ENCODE data around the gene ABCB8. TPM values are rescaled to one million over a fixed set of nuclear protein-coding genes. Genes with fewer than 3 reads are reported as not detected.
"Not testable (repeated sequence)": the region's sequence is repeated elsewhere in the genome, so short reads cannot be mapped to it uniquely, and the experiment has no call there.

Gene ABCB8
- polyA plus RNA-seq, 1 donor from 2014 or later = 21.6 TPM

- Mint-ChIP-seq H3K9me3 (no peaks in the 10 kb centered on the region), H3K4me3 (peak overlapping the region; percentile 88 to 99 (median 96)), H3K27ac (peak overlapping the region; percentile 97 to 100 (median 99)), H3K36me3 (peaks cover 10% of the 10 kb centered on the region), H3K27me3 (no peaks in the 10 kb centered on the region), H3K4me1 (peaks cover 15 to 18% (median 16%) of the 10 kb centered on the region in 3 donors)
Measured at GRCh38 chr7:151028948-151029501, 775 bp downstream of the ABCB8 start.

GRCh38 chr7:151031011-151031410 is 2.8 kb downstream of the ABCB8 start:
- peak overlapping the region in 1 of 4 donors; percentile 39 for H3K4me3 Mint-ChIP-seq
- H3K27me3 Mint-ChIP-seq = no peaks in the 10 kb centered on the region
- H3K9me3 Mint-ChIP-seq = no peaks in the 10 kb centered on the region
- peak overlapping the region in 1 of 3 donors; percentile 49 for H3K27ac Mint-ChIP-seq
- peaks cover 15 to 18% (median 16%) of the 10 kb centered on the region in 3 donors for H3K4me1 Mint-ChIP-seq
- H3K36me3 Mint-ChIP-seq = peaks cover 8% of the 10 kb centered on the region

GRCh38 chr7:151032936-151033863 is 5.0 kb downstream of the ABCB8 start:
- Mint-ChIP-seq H3K27me3 (no peaks in the 10 kb centered on the region), H3K9me3 (no peaks in the 10 kb centered on the region), H3K27ac (peak overlapping the region in 1 of 3 donors; percentile 19), H3K4me3 (peak overlapping the region in 1 of 4 donors; percentile 54), H3K4me1 (peaks cover 9% of the 10 kb centered on the region in 3 donors), H3K36me3 (peaks cover 11% of the 10 kb centered on the region)

GRCh38 chr7:151033864-151034249 is 5.6 kb downstream of the ABCB8 start:
- Mint-ChIP-seq H3K4me3 (no peak overlapping the region), H3K9me3 (no peaks in the 10 kb centered on the region), H3K27ac (no peak overlapping the region), H3K4me1 (peaks cover 2 to 6% (median 6%) of the 10 kb centered on the region in 3 donors), H3K27me3 (no peaks in the 10 kb centered on the region), H3K36me3 (peaks cover 8% of the 10 kb centered on the region)

GRCh38 chr7:151034312-151035025 is 6.2 kb downstream of the ABCB8 start:
- H3K27ac Mint-ChIP-seq = no peak overlapping the region
- no peaks in the 10 kb centered on the region for H3K9me3 Mint-ChIP-seq
- H3K36me3 Mint-ChIP-seq = peaks cover 8% of the 10 kb centered on the region
- H3K4me1 Mint-ChIP-seq = peaks cover 0 to 2% (median 2%) of the 10 kb centered on the region in 3 donors
- H3K27me3 Mint-ChIP-seq = no peaks in the 10 kb centered on the region
- H3K4me3 Mint-ChIP-seq = no peak overlapping the region

- H3K4me1 Mint-ChIP-seq = peaks cover 0 to 2% (median 0%) of the 10 kb centered on the region in 3 donors
- peaks cover 8% of the 10 kb centered on the region for H3K36me3 Mint-ChIP-seq
- no peak overlapping the region for H3K4me3 Mint-ChIP-seq
- no peaks in the 10 kb centered on the region for H3K27me3 Mint-ChIP-seq
- H3K27ac Mint-ChIP-seq = no peak overlapping the region
- H3K9me3 Mint-ChIP-seq = no peaks in the 10 kb centered on the region
Measured at GRCh38 chr7:151035026-151035717, 6.9 kb downstream of the ABCB8 start.

DNA sequence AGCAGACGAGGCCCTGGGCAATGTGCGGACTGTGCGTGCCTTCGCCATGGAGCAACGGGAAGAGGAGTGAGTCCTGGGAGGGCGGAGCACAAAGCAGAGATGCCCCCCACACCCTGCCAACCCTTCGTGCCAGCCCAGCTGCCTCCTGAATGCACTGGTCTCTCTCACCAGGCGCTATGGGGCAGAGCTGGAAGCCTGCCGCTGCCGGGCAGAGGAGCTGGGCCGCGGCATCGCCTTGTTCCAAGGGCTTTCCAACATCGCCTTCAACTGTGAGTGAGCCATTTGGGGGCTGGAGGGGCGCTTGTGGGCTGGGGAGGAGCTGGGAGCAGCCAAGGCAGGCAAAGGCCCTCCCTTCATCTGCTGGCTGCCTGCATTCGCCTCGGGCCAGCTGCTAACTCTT is 7.7 kb downstream of the ABCB8 start:
- H3K36me3 Mint-ChIP-seq = peaks cover 8% of the 10 kb centered on the region
- no peaks in the 10 kb centered on the region for H3K9me3 Mint-ChIP-seq
- no peaks in the 10 kb centered on the region for H3K27me3 Mint-ChIP-seq
- H3K4me1 Mint-ChIP-seq = peaks cover 0 to 2% (median 0%) of the 10 kb centered on the region in 3 donors
- no peak overlapping the region for H3K4me3 Mint-ChIP-seq
- no peak overlapping the region for H3K27ac Mint-ChIP-seq

DNA sequence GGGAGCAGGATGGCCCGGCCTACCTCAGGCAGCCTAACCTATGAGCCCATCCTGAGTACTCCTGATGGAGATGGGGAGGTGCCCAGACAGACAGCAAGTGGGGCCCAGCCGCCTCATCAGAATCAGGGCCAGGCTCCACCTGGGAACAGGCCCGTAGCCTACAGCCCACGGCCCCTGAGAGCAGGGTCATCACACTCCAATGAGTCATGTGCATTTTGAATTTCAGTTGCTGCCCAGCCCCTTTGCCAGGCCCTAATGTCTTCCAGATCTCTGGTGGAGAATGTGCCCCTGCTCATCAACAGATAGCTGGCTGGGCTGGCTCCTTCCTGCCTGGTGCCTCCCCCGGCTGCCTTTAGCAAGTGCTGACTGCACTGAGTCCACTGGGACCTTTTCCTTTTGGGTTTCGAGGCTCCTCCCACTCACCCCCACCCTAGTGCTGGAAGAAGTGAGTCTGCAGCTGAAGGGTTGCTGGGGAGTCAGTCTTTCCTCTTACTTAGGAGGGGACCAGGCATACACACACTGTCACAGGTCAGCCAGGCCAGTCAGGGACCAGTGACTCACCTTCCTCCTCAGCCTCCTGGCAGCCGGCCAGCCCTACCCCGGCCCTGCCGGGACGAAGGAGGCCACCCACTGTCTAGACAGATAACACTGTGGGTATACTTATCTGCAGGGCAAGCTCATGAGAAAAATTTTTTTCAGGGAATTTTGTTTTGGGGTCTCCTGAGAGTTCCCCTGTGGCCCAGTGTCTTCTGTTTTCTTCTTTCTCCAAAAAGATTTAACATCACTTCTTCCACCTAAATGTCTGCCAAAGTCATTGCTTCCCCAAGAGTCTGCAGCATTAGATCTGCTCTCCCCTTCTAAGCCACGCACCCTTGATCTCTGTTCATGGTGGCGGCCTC is 10.9 kb downstream of the ABCB8 start:
- no peak overlapping the region for H3K4me3 Mint-ChIP-seq
- H3K27ac Mint-ChIP-seq = peak overlapping the region in 1 of 3 donors; percentile 43
- H3K9me3 Mint-ChIP-seq = no peaks in the 10 kb centered on the region
- peaks cover 3% of the 10 kb centered on the region for H3K36me3 Mint-ChIP-seq
- no peaks in the 10 kb centered on the region for H3K4me1 Mint-ChIP-seq
- no peaks in the 10 kb centered on the region for H3K27me3 Mint-ChIP-seq

- no peaks in the 10 kb centered on the region for H3K27me3 Mint-ChIP-seq
- peaks cover 3% of the 10 kb centered on the region for H3K36me3 Mint-ChIP-seq
- H3K27ac Mint-ChIP-seq = no peak overlapping the region
- no peaks in the 10 kb centered on the region for H3K9me3 Mint-ChIP-seq
- H3K4me3 Mint-ChIP-seq = no peak overlapping the region
- no peaks in the 10 kb centered on the region for H3K4me1 Mint-ChIP-seq
Measured at GRCh38 chr7:151039850-151040548, 11.7 kb downstream of the ABCB8 start.

DNA sequence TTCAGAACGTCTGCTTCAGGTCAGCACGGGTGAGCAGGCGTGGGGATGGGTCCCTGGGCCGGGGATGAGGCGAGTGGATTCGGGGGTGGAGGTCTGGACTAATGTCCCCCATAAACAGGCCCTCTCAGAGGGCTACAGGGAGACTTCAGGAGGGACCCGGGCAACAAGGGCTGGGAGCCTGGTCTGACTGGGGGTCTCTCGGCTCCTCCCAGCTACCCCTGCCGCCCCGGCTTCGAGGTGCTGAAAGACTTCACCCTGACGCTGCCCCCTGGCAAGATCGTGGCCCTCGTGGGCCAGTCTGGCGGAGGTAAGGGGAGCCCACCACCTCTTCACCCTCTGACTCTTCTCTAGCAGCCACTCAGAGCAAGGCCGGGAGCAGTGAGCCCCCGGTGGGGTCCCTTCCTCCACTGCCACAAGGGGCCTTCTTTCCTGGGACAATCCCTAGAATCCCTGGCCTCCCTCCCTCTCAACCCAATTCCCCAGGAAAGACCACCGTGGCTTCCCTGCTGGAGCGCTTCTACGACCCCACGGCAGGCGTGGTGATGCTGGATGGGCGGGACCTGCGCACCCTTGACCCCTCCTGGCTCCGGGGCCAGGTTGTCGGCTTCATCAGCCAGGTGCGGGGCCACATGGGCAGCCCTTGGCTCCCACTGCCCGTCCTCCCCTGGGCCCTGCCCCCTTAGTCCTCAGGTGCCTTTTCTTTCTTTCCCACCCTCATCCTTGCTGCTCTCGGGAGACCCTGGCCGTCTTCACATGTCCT is 12.5 kb downstream of the ABCB8 start:
- Mint-ChIP-seq H3K9me3 (no peaks in the 10 kb centered on the region), H3K27me3 (no peaks in the 10 kb centered on the region), H3K27ac (no peak overlapping the region), H3K4me1 (no peaks in the 10 kb centered on the region), H3K4me3 (no peak overlapping the region), H3K36me3 (peaks cover 3% of the 10 kb centered on the region)

- not testable (repeated sequence) for H3K27ac Mint-ChIP-seq, H3K9me3 Mint-ChIP-seq, H3K4me1 Mint-ChIP-seq, H3K36me3 Mint-ChIP-seq, H3K4me3 Mint-ChIP-seq, H3K27me3 Mint-ChIP-seq
Measured at GRCh38 chr7:151043449-151043848, 15.2 kb downstream of the ABCB8 start.

DNA sequence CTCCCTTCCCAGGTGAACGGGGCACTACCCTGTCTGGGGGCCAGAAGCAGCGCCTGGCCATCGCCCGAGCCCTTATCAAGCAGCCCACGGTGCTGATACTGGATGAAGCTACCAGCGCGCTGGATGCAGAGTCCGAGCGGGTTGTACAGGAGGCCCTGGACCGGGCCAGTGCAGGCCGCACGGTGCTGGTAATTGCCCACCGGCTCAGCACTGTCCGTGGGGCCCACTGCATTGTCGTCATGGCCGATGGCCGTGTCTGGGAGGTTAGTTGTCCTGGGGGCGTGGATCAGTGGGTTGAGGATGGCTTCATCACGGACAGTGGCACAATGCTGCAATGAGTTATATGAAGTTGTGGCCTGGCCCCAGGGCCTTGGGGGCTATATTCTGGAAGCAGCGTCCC is 15.7 kb downstream of the ABCB8 start:
- no peaks in the 10 kb centered on the region for H3K4me1 Mint-ChIP-seq
- no peaks in the 10 kb centered on the region for H3K9me3 Mint-ChIP-seq
- H3K36me3 Mint-ChIP-seq = no peaks in the 10 kb centered on the region
- H3K27ac Mint-ChIP-seq = peak overlapping the region in 1 of 3 donors; percentile 59
- no peak overlapping the region for H3K4me3 Mint-ChIP-seq
- no peaks in the 10 kb centered on the region for H3K27me3 Mint-ChIP-seq

DNA sequence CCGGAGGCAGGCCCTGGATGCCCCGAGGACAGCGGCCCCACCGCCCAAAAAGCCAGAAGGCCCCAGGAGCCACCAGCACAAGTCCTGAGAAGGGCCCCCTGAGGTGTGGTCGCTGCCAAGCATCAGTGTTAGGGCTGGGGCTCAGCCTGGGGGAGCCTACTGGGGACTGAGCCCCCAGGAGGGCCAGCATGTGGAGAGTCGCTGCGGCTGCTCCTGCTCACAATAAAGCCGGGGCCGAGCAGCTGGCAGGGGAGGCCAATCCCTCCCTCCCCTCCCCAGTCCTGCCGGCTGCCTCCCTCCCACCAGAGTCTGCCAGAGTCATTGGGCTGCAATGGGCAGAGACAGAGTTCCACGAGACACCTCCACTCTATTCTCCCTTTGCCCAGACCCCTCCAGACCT is 17.0 kb downstream of the ABCB8 start:
- H3K9me3 Mint-ChIP-seq = no peaks in the 10 kb centered on the region
- H3K4me1 Mint-ChIP-seq = no peaks in the 10 kb centered on the region
- H3K4me3 Mint-ChIP-seq = no peak overlapping the region
- H3K36me3 Mint-ChIP-seq = no peaks in the 10 kb centered on the region
- peak overlapping the region in 1 of 3 donors; percentile 59 for H3K27ac Mint-ChIP-seq
- H3K27me3 Mint-ChIP-seq = no peaks in the 10 kb centered on the region

Data from IgD-negative memory B cell (primary cell).